ENCODE measurements around the gene MYADM.

DNA sequence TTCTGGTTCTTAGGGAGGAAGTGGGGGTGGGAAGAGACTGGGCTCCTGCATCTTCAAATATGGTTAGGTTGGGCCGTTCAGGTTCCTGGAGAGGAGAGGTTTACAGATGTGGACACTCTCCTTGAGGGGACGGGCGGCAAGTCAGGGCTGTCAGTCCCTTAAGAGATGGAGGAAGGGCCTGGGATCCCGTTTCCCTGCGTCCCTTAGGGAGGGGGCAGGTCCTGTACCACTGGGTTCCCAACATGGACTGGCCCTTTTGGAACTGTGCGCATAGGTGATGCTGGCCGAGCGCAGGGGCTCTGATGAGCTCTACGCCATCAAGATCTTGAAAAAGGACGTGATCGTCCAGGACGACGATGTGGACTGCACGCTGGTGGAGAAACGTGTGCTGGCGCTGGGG lies 30.5 kb downstream of the MYADM start:
- TF ChIP-seq, protein P1, sequence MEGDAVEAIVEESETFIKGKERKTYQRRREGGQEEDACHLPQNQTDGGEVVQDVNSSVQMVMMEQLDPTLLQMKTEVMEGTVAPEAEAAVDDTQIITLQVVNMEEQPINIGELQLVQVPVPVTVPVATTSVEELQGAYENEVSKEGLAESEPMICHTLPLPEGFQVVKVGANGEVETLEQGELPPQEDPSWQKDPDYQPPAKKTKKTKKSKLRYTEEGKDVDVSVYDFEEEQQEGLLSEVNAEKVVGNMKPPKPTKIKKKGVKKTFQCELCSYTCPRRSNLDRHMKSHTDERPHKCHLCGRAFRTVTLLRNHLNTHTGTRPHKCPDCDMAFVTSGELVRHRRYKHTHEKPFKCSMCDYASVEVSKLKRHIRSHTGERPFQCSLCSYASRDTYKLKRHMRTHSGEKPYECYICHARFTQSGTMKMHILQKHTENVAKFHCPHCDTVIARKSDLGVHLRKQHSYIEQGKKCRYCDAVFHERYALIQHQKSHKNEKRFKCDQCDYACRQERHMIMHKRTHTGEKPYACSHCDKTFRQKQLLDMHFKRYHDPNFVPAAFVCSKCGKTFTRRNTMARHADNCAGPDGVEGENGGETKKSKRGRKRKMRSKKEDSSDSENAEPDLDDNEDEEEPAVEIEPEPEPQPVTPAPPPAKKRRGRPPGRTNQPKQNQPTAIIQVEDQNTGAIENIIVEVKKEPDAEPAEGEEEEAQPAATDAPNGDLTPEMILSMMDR (IDR thresholded peaks at IDR 0.05; ENCODE audit: low read depth, low read length, missing input control), result no peak
- TF ChIP-seq, protein P2, sequence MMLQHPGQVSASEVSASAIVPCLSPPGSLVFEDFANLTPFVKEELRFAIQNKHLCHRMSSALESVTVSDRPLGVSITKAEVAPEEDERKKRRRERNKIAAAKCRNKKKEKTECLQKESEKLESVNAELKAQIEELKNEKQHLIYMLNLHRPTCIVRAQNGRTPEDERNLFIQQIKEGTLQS (IDR thresholded peaks at IDR 0.05), result no peak
- TF ChIP-seq, protein P3, sequence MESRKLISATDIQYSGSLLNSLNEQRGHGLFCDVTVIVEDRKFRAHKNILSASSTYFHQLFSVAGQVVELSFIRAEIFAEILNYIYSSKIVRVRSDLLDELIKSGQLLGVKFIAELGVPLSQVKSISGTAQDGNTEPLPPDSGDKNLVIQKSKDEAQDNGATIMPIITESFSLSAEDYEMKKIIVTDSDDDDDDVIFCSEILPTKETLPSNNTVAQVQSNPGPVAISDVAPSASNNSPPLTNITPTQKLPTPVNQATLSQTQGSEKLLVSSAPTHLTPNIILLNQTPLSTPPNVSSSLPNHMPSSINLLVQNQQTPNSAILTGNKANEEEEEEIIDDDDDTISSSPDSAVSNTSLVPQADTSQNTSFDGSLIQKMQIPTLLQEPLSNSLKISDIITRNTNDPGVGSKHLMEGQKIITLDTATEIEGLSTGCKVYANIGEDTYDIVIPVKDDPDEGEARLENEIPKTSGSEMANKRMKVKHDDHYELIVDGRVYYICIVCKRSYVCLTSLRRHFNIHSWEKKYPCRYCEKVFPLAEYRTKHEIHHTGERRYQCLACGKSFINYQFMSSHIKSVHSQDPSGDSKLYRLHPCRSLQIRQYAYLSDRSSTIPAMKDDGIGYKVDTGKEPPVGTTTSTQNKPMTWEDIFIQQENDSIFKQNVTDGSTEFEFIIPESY (IDR thresholded peaks at IDR 0.05), result no peak
- no peak for TF ChIP-seq JUND (IDR thresholded peaks at IDR 0.05)
- TF ChIP-seq RXRA (IDR thresholded peaks at IDR 0.05), result no peak
- TF ChIP-seq TAF1 (conservative IDR thresholded peaks at IDR 0.05), result no peak
- TF ChIP-seq, protein P4, sequence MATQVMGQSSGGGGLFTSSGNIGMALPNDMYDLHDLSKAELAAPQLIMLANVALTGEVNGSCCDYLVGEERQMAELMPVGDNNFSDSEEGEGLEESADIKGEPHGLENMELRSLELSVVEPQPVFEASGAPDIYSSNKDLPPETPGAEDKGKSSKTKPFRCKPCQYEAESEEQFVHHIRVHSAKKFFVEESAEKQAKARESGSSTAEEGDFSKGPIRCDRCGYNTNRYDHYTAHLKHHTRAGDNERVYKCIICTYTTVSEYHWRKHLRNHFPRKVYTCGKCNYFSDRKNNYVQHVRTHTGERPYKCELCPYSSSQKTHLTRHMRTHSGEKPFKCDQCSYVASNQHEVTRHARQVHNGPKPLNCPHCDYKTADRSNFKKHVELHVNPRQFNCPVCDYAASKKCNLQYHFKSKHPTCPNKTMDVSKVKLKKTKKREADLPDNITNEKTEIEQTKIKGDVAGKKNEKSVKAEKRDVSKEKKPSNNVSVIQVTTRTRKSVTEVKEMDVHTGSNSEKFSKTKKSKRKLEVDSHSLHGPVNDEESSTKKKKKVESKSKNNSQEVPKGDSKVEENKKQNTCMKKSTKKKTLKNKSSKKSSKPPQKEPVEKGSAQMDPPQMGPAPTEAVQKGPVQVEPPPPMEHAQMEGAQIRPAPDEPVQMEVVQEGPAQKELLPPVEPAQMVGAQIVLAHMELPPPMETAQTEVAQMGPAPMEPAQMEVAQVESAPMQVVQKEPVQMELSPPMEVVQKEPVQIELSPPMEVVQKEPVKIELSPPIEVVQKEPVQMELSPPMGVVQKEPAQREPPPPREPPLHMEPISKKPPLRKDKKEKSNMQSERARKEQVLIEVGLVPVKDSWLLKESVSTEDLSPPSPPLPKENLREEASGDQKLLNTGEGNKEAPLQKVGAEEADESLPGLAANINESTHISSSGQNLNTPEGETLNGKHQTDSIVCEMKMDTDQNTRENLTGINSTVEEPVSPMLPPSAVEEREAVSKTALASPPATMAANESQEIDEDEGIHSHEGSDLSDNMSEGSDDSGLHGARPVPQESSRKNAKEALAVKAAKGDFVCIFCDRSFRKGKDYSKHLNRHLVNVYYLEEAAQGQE (IDR thresholded peaks at IDR 0.05), result no peak
- no peak for TF ChIP-seq EGR1 (IDR thresholded peaks at IDR 0.05; ENCODE audit: low read depth in 2 of 2)
- TF ChIP-seq SP1 (IDR thresholded peaks at IDR 0.05), result no peak
- TF ChIP-seq FOXA2 (IDR thresholded peaks at IDR 0.05), result no peak
- TF ChIP-seq RAD21 (IDR thresholded peaks at IDR 0.05), result no peak
- TF ChIP-seq, protein P5, sequence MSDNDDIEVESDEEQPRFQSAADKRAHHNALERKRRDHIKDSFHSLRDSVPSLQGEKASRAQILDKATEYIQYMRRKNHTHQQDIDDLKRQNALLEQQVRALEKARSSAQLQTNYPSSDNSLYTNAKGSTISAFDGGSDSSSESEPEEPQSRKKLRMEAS (IDR thresholded peaks at IDR 0.05), result no peak
